Astrocyte of the spinal cord (primary cell): ENCODE data around the gene KRT82.
"Not testable (repeated sequence)": the region's sequence is repeated elsewhere in the genome, so short reads cannot be mapped to it uniquely, and the experiment has no call there.

Experiments used
- DNase-seq: peaks from one replicate; pipeline ENCODE4 v3.0.0; 2011; ENCODE audit warnings: low read depth, low spot score
- H3K4me3 ChIP-seq: 2 replicates; pipeline ENCODE4 v1.5.1; 2011; ENCODE audit warnings: low read depth, mild to moderate bottlenecking, low read length, moderate library complexity
- CTCF ChIP-seq: IDR thresholded peaks from 2 replicates; pipeline ENCODE4 v1.5.1; 2012; ENCODE audit warnings: low read depth, mild to moderate bottlenecking, low read length, inconsistent platforms
- in situ Hi-C: cut with HindIII; loops from 2 replicates; pipeline ENCODE4 v1.10.0; 2017; ENCODE audit warnings: low sequenced_read_pairs

KRT82 gene

GRCh38 chr12:52413202-52413601, 7.1 kb upstream of the KRT82 start:
- no peak for TF ChIP-seq CTCF
- H3K4me3 ChIP-seq = no peak overlapping the region
- in situ Hi-C loops = no loop called here
- DNase-seq = no peak

- no peak for DNase-seq
- no peak for TF ChIP-seq CTCF
- in situ Hi-C loops = no loop called here
- H3K4me3 ChIP-seq = no peak overlapping the region
Observed at GRCh38 chr12:52411815-52412214, 5.7 kb upstream of the KRT82 start.

GRCh38 chr12:52410589-52411248, 4.6 kb upstream of the KRT82 start:
- in situ Hi-C loops, H3K4me3 ChIP-seq, DNase-seq: not testable (repeated sequence)

GRCh38 chr12:52407918-52408317, 1.8 kb upstream of the KRT82 start:
- H3K4me3 ChIP-seq = no peak overlapping the region
- no peak for TF ChIP-seq CTCF
- in situ Hi-C loops = no loop called here
- no peak for DNase-seq

GRCh38 chr12:52404951-52405350, 1.2 kb downstream of the KRT82 start:
- TF ChIP-seq CTCF = no peak
- in situ Hi-C loops = no loop called here
- no peak for DNase-seq
- H3K4me3 ChIP-seq = no peak overlapping the region

GRCh38 chr12:52403561-52403960, 2.6 kb downstream of the KRT82 start:
- H3K4me3 ChIP-seq = no peak overlapping the region
- in situ Hi-C loops = no loop called here
- DNase-seq = no peak
- no peak for TF ChIP-seq CTCF

- no peak for DNase-seq
- TF ChIP-seq CTCF = no peak
- in situ Hi-C loops = no loop called here
Observed at GRCh38 chr12:52402873-52403540, 3.1 kb downstream of the KRT82 start.

More at GRCh38 chr12:52402873-52403540, 3.1 kb downstream of the KRT82 start:
- no peak overlapping the region for H3K4me3 ChIP-seq
